ENCODE data around the gene MRPS33.

- TF ChIP-seq, protein P1, sequence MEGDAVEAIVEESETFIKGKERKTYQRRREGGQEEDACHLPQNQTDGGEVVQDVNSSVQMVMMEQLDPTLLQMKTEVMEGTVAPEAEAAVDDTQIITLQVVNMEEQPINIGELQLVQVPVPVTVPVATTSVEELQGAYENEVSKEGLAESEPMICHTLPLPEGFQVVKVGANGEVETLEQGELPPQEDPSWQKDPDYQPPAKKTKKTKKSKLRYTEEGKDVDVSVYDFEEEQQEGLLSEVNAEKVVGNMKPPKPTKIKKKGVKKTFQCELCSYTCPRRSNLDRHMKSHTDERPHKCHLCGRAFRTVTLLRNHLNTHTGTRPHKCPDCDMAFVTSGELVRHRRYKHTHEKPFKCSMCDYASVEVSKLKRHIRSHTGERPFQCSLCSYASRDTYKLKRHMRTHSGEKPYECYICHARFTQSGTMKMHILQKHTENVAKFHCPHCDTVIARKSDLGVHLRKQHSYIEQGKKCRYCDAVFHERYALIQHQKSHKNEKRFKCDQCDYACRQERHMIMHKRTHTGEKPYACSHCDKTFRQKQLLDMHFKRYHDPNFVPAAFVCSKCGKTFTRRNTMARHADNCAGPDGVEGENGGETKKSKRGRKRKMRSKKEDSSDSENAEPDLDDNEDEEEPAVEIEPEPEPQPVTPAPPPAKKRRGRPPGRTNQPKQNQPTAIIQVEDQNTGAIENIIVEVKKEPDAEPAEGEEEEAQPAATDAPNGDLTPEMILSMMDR (IDR thresholded peaks at IDR 0.05), result no peak
- TF ChIP-seq POLR2A (IDR thresholded peaks at IDR 0.05), result no peak
Observed at GRCh38 chr7:140998715-140999114, 16.0 kb downstream of the MRPS33 start.
